Adrenal gland (tissue), 12 donors: ENCODE results near the gene ADAMTS19. TPM values are rescaled to one million over a fixed set of nuclear protein-coding genes. Genes with fewer than 3 reads are reported as not detected.
"Not testable (repeated sequence)": the region's sequence is repeated elsewhere in the genome, so short reads cannot be mapped to it uniquely, and the experiment has no call there.

ENCODE experiments used
- DNase-seq, 7 donors: peaks; one replicate each; pipeline ENCODE4 v3.0.0-alpha.2; 2019 to 2020
- H3K27ac ChIP-seq, 5 donors: fragments of 200-600 bp; sonication (generic) in 4 of 5; 1 replicate in 3 of 5; 2 replicates in 2 of 5; pipeline versions ENCODE4 v1.5.1 to v1.8.0; 2016 to 2020; ENCODE audit warnings: mild to moderate bottlenecking in 1 of 5
- H3K27me3 ChIP-seq: fragments of 200-600 bp; 2 replicates; pipeline ENCODE4 v1.8.0; 2021
- H3K36me3 ChIP-seq, 2 donors: fragments of 200-600 bp; replicated peaks in 1 of 2; 1 replicate in 1 of 2; 2 replicates in 1 of 2; pipeline versions ENCODE4 v1.5.1 to v1.8.0; 2018 to 2022
- H3K4me1 ChIP-seq, 2 donors: fragments of 200-600 bp; replicated peaks in 1 of 2; 1 replicate in 1 of 2; 2 replicates in 1 of 2; pipeline versions ENCODE4 v1.5.1 to v1.8.0; 2018 to 2021
- H3K4me3 ChIP-seq, 4 donors: fragments of 200-600 bp; sonication (generic) in 3 of 4; one replicate each; pipeline ENCODE4 v1.5.1; 2016 to 2018
- H3K9me3 ChIP-seq, 3 donors: fragments of 200-600 bp; sonication (generic) in 1 of 3; replicated peaks in 1 of 3; 1 replicate in 2 of 3; 2 replicates in 1 of 3; pipeline versions ENCODE4 v1.5.1 to v1.8.0; 2016 to 2021
- CTCF ChIP-seq, 6 experiments: fragments of 450-650 bp in 4 of 6; fragments of 200-600 bp in 2 of 6; sonication (generic) in 1 of 6; IDR thresholded peaks; 1 replicate in 5 of 6; 2 replicates in 1 of 6; pipeline versions ENCODE4 v1.5.1 to v1.8.0; 2016 to 2021; ENCODE audit warnings: antibody characterized with exemption in 6 of 6, mild to moderate bottlenecking in 2 of 6, moderate library complexity in 1 of 6
- POLR2A ChIP-seq, 2 donors: fragments of 450-650 bp; IDR thresholded peaks; one replicate each; pipeline ENCODE4 v1.6.1; 2017; ENCODE audit warnings: antibody characterized with exemption in 2 of 2, mild to moderate bottlenecking in 2 of 2, moderate library complexity in 1 of 2
- WGBS, 4 donors: extraction: QIAGEN DNeasy Blood & Tissue Kit in 2 of 4; methylation state at CpG; one replicate each; pipeline versions ENCODE4 v1.1.5 to v1.1.7; 2013 to 2017; 5-methylcytosine and 5-hydroxymethylcytosine counted together
- intact Hi-C, 2 donors: fragments of 100-400 bp; cut with DNase I; formaldehyde crosslinking; loops; one replicate each; pipeline versions ENCODE4 v1.14.1 to v1.15.0; 2022 to 2023
- polyA plus RNA-seq, 3 donors: library from polyadenylated mRNA; stranded (reverse); fragments of 200-250 nt in 2 of 3; fragments of 350-450 nt in 1 of 3; fragmentation: Illumina TruSeq in 1 of 3; extraction: RNeasy Lipid Tissue Mini Kit (QIAGEN cat#74804) in 1 of 3; gene quantifications; one replicate each; pipeline ENCODE4 v1.2.3, GENCODE V29; 2013 to 2014
- total RNA-seq, 9 donors: library from RNA; depleted of rRNA in 4 of 9; stranded (reverse); fragments of >200 nt in 4 of 9; fragments of 120-200 nt in 1 of 9; fragmentation: NEBNext Ultra II Directional in 1 of 9; extraction: Animal tissue kit (Norgen Biotek cat#: 25700) in 1 of 9; gene quantifications; one replicate each; pipeline versions ENCODE4 v1.1.0 to v1.2.4, GENCODE V29; 2013 to 2023
- donor health status: healthy with polysubstance abuse.
- donor health status: Bipolar disorder and iron deficiency.
- donor health status: DM: yes; HTN: yes; CAD: no.
- donor health status: DM: no; HTN: no; CAD: no.
- donor health status: DM: no; HTN: no; CAD: no.
- donor health status: DM: yes; HTN: yes; CAD: no.

The ADAMTS19 gene
- total and polyA plus RNA-seq, 12 donors, result 0.14 to 32.9 (median 0.91) TPM; not detected in 3

- intact Hi-C loops, result no loop called here
- no peaks in the 10 kb centered on the region for H3K36me3 ChIP-seq
- 84 to 90% (median 85%) methylated on average over 2 of the region's 2 CpGs for WGBS, 4 donors
- no peaks in the 10 kb centered on the region for H3K9me3 ChIP-seq
- H3K4me3 ChIP-seq, result no peak overlapping the region
- DNase-seq, result no peak
- H3K27ac ChIP-seq, result no peak overlapping the region
- TF ChIP-seq CTCF (IDR thresholded peaks at IDR 0.05) (no peak), POLR2A (IDR thresholded peaks at IDR 0.05) (no peak)
- H3K27me3 ChIP-seq, result no peaks in the 10 kb centered on the region
- H3K4me1 ChIP-seq, result no peaks in the 10 kb centered on the region
These were observed 170.0 kb downstream of the ADAMTS19 start for GRCh38 chr5:129630101-129630500.

DNA sequence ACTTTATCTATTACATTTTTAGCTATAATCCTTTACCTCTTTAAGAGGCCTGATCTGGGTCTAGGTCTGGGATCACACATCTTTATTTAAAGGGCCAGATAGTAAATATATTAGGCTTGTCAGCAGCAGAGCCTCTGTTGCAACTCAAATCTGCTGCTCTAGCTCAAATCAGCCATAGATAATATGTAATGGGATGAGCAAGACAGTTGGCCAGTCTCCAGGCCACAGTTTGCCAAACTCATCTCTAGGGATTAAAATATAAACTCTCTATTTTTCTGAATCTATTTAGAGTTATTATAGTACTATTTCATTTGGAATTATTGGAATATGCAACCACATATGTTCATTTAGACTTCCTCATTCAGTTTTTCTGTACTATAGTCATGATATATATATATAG is 171.9 kb downstream of the ADAMTS19 start:
- Histone ChIP-seq H3K36me3 (no peaks in the 10 kb centered on the region), H3K4me3 (no peak overlapping the region), H3K4me1 (no peaks in the 10 kb centered on the region), H3K27ac (no peak overlapping the region), H3K27me3 (no peaks in the 10 kb centered on the region), H3K9me3 (no peaks in the 10 kb centered on the region)
- TF ChIP-seq CTCF (IDR thresholded peaks at IDR 0.05) (no peak), POLR2A (IDR thresholded peaks at IDR 0.05) (no peak)
- intact Hi-C loops, result no loop called here
- DNase-seq, result peak in 6 of 7 donors; percentile 9 to 66 (median 18)

GRCh38 chr5:129637501-129637900 is 177.4 kb downstream of the ADAMTS19 start:
- H3K27ac ChIP-seq, H3K4me3 ChIP-seq, DNase-seq, intact Hi-C loops, H3K9me3 ChIP-seq, H3K4me1 ChIP-seq, H3K36me3 ChIP-seq, H3K27me3 ChIP-seq: not testable (repeated sequence)
- WGBS, 4 donors, result 88 to 95% (median 95%) methylated on average over 11 of the region's 11 CpGs

GRCh38 chr5:129639331-129639730 is 179.2 kb downstream of the ADAMTS19 start:
- H3K9me3 ChIP-seq, result no peaks in the 10 kb centered on the region
- H3K4me3 ChIP-seq, result no peak overlapping the region
- no peak overlapping the region for H3K27ac ChIP-seq
- DNase-seq, result no peak
- intact Hi-C loops, result no loop called here
- TF ChIP-seq POLR2A (IDR thresholded peaks at IDR 0.05), result no peak
- no peak for TF ChIP-seq CTCF (IDR thresholded peaks at IDR 0.05)
- no peaks in the 10 kb centered on the region for H3K27me3 ChIP-seq
- H3K36me3 ChIP-seq, result no peaks in the 10 kb centered on the region
- H3K4me1 ChIP-seq, result no peaks in the 10 kb centered on the region
- WGBS, 4 donors, result 36 to 45% (median 39%) methylated on average over 4 of the region's 4 CpGs

DNA sequence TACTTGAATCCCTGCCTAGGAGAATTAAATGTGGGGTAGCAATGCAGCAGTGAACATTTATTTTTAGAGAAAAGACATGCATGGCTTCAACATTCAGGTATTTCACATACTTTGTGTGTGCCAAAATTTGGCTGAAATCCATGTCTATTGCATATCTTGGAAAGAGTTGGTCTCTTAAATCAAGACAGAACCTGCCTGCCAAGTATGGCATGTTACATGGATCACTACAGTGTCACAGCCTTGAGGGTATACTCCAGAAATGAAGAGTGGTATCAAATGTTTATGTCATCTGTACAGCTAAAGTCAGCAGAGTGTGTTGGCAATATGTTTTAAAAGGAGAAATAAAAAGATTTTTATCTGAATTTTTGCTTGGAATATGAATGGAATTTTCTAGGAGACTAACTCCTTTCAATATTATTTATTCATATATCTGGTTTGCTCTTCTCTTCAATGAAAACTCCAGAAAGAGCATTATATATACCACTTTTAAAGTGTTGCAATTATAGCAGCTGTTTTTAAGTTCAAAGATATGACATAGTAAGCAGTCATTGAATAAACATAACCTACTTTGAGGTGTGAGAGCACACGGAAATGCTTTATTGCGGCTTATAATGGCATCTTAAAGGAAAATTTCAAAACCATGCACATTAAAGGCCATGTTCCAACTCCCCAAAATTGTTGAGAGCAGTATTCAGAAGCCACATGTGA is 192.4 kb downstream of the ADAMTS19 start:
- WGBS, 4 donors, result 69 to 78% (median 73%) methylated on average over 2 of the region's 2 CpGs

More for the DNA sequence above, 192.4 kb downstream of the ADAMTS19 start:
- H3K4me1 ChIP-seq, result no peaks in the 10 kb centered on the region
- no peaks in the 10 kb centered on the region for H3K9me3 ChIP-seq
- H3K36me3 ChIP-seq, result no peaks in the 10 kb centered on the region
- H3K27ac ChIP-seq, result no peak overlapping the region
- H3K27me3 ChIP-seq, result no peaks in the 10 kb centered on the region
- no peak overlapping the region for H3K4me3 ChIP-seq
- no peak for DNase-seq
- no peak for TF ChIP-seq CTCF (IDR thresholded peaks at IDR 0.05)
- TF ChIP-seq POLR2A (IDR thresholded peaks at IDR 0.05), result no peak
- intact Hi-C loops, result no loop called here
